Ammon's horn (tissue), 1 donor: ENCODE data around the gene MYBBP1A.
A peak's percentile ranks its signal among the peaks of the same experiment; 100 is the strongest.

Source experiments
- DNase-seq: peaks from one replicate; pipeline ENCODE4 v3.0.0-alpha.2; 2016; ENCODE audit warnings: low spot score

MYBBP1A gene

GRCh38 chr17:4502466-4503154 lies 52.6 kb downstream of the MYBBP1A start:
- DNase-seq, result no peak

- DNase-seq, result no peak
These were observed 53.8 kb downstream of the MYBBP1A start for GRCh38 chr17:4501295-4501949.

GRCh38 chr17:4500191-4500571 lies 55.0 kb downstream of the MYBBP1A start:
- DNase-seq, result no peak

- peak; percentile 77 for DNase-seq
These were observed 55.6 kb downstream of the MYBBP1A start for GRCh38 chr17:4499431-4500190.

- peak; percentile 90 for DNase-seq
These were observed 56.5 kb downstream of the MYBBP1A start, which contains the start of gene SPNS2 for GRCh38 chr17:4498461-4499397. Gene SPNS2 (plus strand): TSS chr17:4498881. CDS start chr17:4499048, 167 bp downstream.

GRCh38 chr17:4497101-4497824 lies 57.9 kb downstream of the MYBBP1A start:
- no peak for DNase-seq

- DNase-seq, result no peak
These were observed 62.2 kb downstream of the MYBBP1A start for GRCh38 chr17:4492721-4493561.

- no peak for DNase-seq
These were observed 64.5 kb downstream of the MYBBP1A start for GRCh38 chr17:4490637-4491061.

GRCh38 chr17:4490109-4490591 lies 65.0 kb downstream of the MYBBP1A start:
- no peak for DNase-seq

- no peak for DNase-seq
These were observed 66.1 kb downstream of the MYBBP1A start for GRCh38 chr17:4488989-4489595.
